ENCODE results near the gene B4GALT7. TPM values are rescaled to one million over a fixed set of nuclear protein-coding genes. Genes with fewer than 3 reads are reported as not detected.

Gene B4GALT7
- total RNA-seq, 2 experiments from 2014 or later: 24.9 to 38.5 TPM

DNA sequence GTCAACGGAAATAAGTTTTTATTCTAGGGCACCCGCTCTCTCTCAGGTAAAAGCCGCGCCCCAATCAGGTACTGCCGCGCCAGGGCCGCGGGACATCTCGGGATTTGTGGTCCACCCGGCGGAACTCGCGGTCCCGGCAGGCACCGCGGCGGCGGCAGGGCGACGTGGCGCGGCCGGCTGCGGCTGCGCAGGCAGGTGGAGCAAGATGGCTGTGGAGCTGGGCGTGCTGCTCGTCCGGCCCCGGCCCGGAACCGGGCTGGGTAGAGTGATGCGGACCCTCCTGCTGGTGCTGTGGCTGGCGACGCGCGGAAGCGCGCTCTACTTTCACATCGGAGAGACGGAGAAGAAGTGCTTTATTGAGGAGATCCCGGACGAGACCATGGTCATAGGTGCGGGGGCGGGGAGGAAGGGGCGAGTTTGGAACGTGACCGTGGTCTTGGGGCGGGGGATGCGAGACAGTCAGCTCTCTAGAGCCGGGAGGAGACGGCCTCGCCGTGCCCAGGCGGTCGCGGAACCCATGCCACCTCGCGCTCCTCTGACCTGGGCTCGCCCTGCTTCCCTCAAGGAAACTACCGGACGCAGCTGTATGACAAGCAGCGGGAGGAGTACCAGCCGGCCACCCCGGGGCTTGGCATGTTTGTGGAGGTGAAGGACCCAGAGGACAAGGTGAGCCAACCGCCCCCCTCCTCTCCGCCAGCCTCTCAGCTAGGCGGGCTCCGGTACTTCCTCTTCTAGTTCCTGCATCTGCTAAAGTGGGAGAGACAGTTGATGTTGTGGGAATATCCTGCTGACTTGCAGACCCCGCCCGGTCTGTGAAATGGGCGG, 7.7 kb upstream of the B4GALT7 start, which contains the start of gene TMED9:
Gene TMED9, plus strand, starts transcription at position 194 of the 825 bp plus-strand sequence. Its CDS starts 12 bp downstream, at position 206.
- peak within 1 kb of the TSS; percentile 81 for H3K4me2 ChIP-seq (ENCODE audit: low read length)
- no peaks in the 10 kb centered on the region for H3K9me2 ChIP-seq (ENCODE audit: insufficient read depth, low read length)
- peak within 1 kb of the TSS; percentile 91 for H3K4me3 ChIP-seq (ENCODE audit: low read depth, low read length, poor library complexity, severe bottlenecking)
- intact Hi-C loops (cut with micrococcal nuclease; ENCODE audit: unreplicated experiment): loop anchor here (2.0 to 10.0 kb wide), 3 partner anchors 83 to 473 kb away; partner anchors contain the start of genes DOK3, F12 and PFN3
- TF ChIP-seq, protein P1, sequence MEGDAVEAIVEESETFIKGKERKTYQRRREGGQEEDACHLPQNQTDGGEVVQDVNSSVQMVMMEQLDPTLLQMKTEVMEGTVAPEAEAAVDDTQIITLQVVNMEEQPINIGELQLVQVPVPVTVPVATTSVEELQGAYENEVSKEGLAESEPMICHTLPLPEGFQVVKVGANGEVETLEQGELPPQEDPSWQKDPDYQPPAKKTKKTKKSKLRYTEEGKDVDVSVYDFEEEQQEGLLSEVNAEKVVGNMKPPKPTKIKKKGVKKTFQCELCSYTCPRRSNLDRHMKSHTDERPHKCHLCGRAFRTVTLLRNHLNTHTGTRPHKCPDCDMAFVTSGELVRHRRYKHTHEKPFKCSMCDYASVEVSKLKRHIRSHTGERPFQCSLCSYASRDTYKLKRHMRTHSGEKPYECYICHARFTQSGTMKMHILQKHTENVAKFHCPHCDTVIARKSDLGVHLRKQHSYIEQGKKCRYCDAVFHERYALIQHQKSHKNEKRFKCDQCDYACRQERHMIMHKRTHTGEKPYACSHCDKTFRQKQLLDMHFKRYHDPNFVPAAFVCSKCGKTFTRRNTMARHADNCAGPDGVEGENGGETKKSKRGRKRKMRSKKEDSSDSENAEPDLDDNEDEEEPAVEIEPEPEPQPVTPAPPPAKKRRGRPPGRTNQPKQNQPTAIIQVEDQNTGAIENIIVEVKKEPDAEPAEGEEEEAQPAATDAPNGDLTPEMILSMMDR (conservative IDR thresholded peaks at IDR 0.05; ENCODE audit: low read length): no peak
- TF ChIP-seq EZH2phosphoT487 (IDR thresholded peaks at IDR 0.05; ENCODE audit: borderline replicate concordance, low read depth, low read length): no peak
- H3K9me3 ChIP-seq (ENCODE audit: low read length): no peaks in the 10 kb centered on the region
- 0 out of 2 replicates have a peak, but pooled peaks cover 5% of the 10 kb centered on the region for H4K20me1 ChIP-seq (ENCODE audit: insufficient read depth, low read length)
- ChIA-PET CTCF (ENCODE audit: unreplicated experiment) (interaction anchor here (1.2 kb wide), 1 partner anchor 82 kb away, joined by 3 read pairs; no protein-coding TSS in a partner anchor), POLR2A (interaction anchor here (0.6 to 1.4 kb wide), 6 partner anchors 9 to 1155 kb away, joined by 3 to 6 read pairs (median 4); no protein-coding TSS in a partner anchor)
- DNase-seq (ENCODE audit: low spot score): peak; percentile 90
- H3K4me1 ChIP-seq (ENCODE audit: insufficient read depth, low read length, poor library complexity, severe bottlenecking): peaks cover 16% of the 10 kb centered on the region
- no TSS peak for BruUV-seq (replicated peaks)
- H3K79me2 ChIP-seq (ENCODE audit: insufficient read depth, low read depth, low read length): peaks cover 21% of the 10 kb centered on the region
- H3K27ac ChIP-seq (ENCODE audit: low read depth, low read length, poor library complexity, severe bottlenecking): peak within 1 kb of the TSS; percentile 73
- H3K36me3 ChIP-seq (ENCODE audit: insufficient read depth, low read length): peaks cover 41% of the 10 kb centered on the region
- peak within 1 kb of the TSS; percentile 71; the same call in 1 of the 2 replicates for H2AFZ ChIP-seq (ENCODE audit: low read length)

DNA sequence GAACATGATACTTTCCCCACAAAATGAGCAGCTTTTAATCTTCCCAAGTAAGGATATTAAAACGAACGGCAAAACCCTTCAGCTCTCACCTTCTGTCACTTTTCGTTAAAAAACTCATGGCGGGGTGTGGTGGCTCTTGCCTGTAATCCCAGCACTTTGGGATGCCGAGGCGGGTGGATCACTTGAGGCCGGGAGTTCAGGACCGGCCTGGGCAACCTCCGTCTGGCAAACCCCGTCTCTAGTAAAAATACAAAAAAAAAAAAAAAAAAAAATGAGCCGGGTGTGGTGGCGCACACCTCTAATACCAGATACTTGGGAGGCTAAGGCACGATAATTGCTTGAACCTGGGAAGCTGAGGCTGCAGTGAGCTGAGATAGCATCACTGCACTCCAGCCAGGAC, 7.0 kb upstream of the B4GALT7 start:
- Histone ChIP-seq H3K4me2 (ENCODE audit: low read length) (peak overlapping the region; percentile 81), H3K79me2 (ENCODE audit: insufficient read depth, low read depth, low read length) (peaks cover 21% of the 10 kb centered on the region), H3K36me3 (ENCODE audit: insufficient read depth, low read length) (peaks cover 41% of the 10 kb centered on the region), H3K27ac (ENCODE audit: low read depth, low read length, poor library complexity, severe bottlenecking) (peak overlapping the region; percentile 73), H2AFZ (ENCODE audit: low read length) (no peak overlapping the region), H4K20me1 (ENCODE audit: insufficient read depth, low read length) (0 out of 2 replicates have a peak, but pooled peaks cover 5% of the 10 kb centered on the region), H3K9me2 (ENCODE audit: insufficient read depth, low read length) (no peaks in the 10 kb centered on the region), H3K4me3 (ENCODE audit: low read depth, low read length, poor library complexity, severe bottlenecking) (peak overlapping the region; percentile 91), H3K4me1 (ENCODE audit: insufficient read depth, low read length, poor library complexity, severe bottlenecking) (peaks cover 16% of the 10 kb centered on the region), H3K9me3 (ENCODE audit: low read length) (no peaks in the 10 kb centered on the region)
- CTCF ChIA-PET (ENCODE audit: unreplicated experiment): no interaction called here
- POLR2A ChIA-PET: interaction anchor here (0.6 to 1.1 kb wide), 9 partner anchors 12 to 1156 kb away, joined by 3 to 6 read pairs (median 3); no protein-coding TSS in a partner anchor
- DNase-seq (ENCODE audit: low spot score): no peak
- BruUV-seq (replicated peaks): TSS peak; percentile 70
- TF ChIP-seq EZH2phosphoT487 (IDR thresholded peaks at IDR 0.05; ENCODE audit: borderline replicate concordance, low read depth, low read length): no peak
- intact Hi-C loops (cut with micrococcal nuclease; ENCODE audit: unreplicated experiment): loop anchor here (2.0 to 10.0 kb wide), 3 partner anchors 84 to 472 kb away; partner anchors contain the start of genes DOK3, F12 and PFN3

DNA sequence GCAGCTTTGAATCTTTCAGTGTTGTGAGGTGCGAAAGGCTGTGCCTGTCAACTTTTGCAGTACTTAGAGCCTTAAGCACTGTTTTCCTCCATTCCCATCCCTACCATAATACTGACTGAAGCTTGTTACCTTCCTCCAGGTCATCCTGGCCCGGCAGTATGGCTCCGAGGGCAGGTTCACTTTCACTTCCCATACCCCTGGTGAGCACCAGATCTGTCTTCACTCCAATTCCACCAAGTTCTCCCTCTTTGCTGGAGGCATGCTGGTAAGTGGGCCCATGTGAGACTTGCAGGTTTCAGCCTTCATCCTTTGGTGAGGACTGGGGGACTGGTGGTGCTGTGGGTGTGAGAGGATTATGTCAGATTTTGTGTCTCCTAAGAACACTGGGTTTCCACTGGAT, 6.4 kb upstream of the B4GALT7 start:
- H3K27ac ChIP-seq (ENCODE audit: low read depth, low read length, poor library complexity, severe bottlenecking): no peak overlapping the region
- peak overlapping the region; percentile 81 for H3K4me2 ChIP-seq (ENCODE audit: low read length)
- BruUV-seq (replicated peaks): no TSS peak
- POLR2A ChIA-PET: interaction anchor here (0.6 to 1.1 kb wide), 6 partner anchors 12 to 85 kb away, joined by 3 to 5 read pairs (median 3); no protein-coding TSS in a partner anchor
- TF ChIP-seq, protein P1 (conservative IDR thresholded peaks at IDR 0.05; ENCODE audit: low read length): no peak
- TF ChIP-seq EZH2phosphoT487 (IDR thresholded peaks at IDR 0.05; ENCODE audit: borderline replicate concordance, low read depth, low read length): no peak
- H3K9me3 ChIP-seq (ENCODE audit: low read length): no peaks in the 10 kb centered on the region
- 0 out of 2 replicates have a peak, but pooled peaks cover 5% of the 10 kb centered on the region for H4K20me1 ChIP-seq (ENCODE audit: insufficient read depth, low read length)
- DNase-seq (ENCODE audit: low spot score): no peak
- peaks cover 41% of the 10 kb centered on the region for H3K36me3 ChIP-seq (ENCODE audit: insufficient read depth, low read length)
- intact Hi-C loops (cut with micrococcal nuclease; ENCODE audit: unreplicated experiment): loop anchor here (2.0 to 10.0 kb wide), 3 partner anchors 85 to 471 kb away; partner anchors contain the start of genes DOK3, F12 and PFN3
- H3K79me2 ChIP-seq (ENCODE audit: insufficient read depth, low read depth, low read length): peaks cover 21% of the 10 kb centered on the region
- peaks cover 16% of the 10 kb centered on the region for H3K4me1 ChIP-seq (ENCODE audit: insufficient read depth, low read length, poor library complexity, severe bottlenecking)
- H3K4me3 ChIP-seq (ENCODE audit: low read depth, low read length, poor library complexity, severe bottlenecking): peak overlapping the region; percentile 91
- no peaks in the 10 kb centered on the region for H3K9me2 ChIP-seq (ENCODE audit: insufficient read depth, low read length)
- H2AFZ ChIP-seq (ENCODE audit: low read length): no peak overlapping the region
- CTCF ChIA-PET (ENCODE audit: unreplicated experiment): no interaction called here
